Common myeloid progenitor, CD34-positive (primary cell): ENCODE measurements around the gene ARMH3.
"Not testable (repeated sequence)": the region's sequence is repeated elsewhere in the genome, so short reads cannot be mapped to it uniquely, and the experiment has no call there.

Experiments
- CTCF ChIA-PET: fragments of 350-600 bp; sonication (Branson Sonifier 250); formaldehyde crosslinking; loops from one replicate; lab custom pipeline; 2021; ENCODE audit warnings: antibody characterized with exemption; lab: Charles Lee
- POLR2A ChIA-PET: fragments of 350-600 bp; sonication (Branson Sonifier 250); formaldehyde crosslinking; loops from one replicate; lab custom pipeline; 2021; ENCODE audit warnings: antibody characterized with exemption; lab: Charles Lee
- DNase-seq, 3 donors: peaks; one replicate each; pipeline versions ENCODE4 v3.0.0 to v3.0.0-alpha.2; 2013
- H3K27ac ChIP-seq, 2 experiments: 1 replicate in 1 of 2; 2 replicates in 1 of 2; pipeline ENCODE4 v1.7.0; 2013; ENCODE audit warnings: inconsistent platforms in 2 of 2, low read length in 2 of 2, mild to moderate bottlenecking in 2 of 2, low read depth in 1 of 2, moderate library complexity in 1 of 2; ENCODE audit not compliant: severe bottlenecking in 2 of 2, insufficient read depth in 1 of 2, poor library complexity in 1 of 2
- H3K27me3 ChIP-seq, 5 experiments: replicated peaks in 2 of 5; 1 replicate in 3 of 5; 2 replicates in 2 of 5; pipeline versions ENCODE4 v1.6.1 to v1.7.0; 2013; ENCODE audit warnings: low read length in 4 of 5, mild to moderate bottlenecking in 2 of 5, moderate library complexity in 2 of 5, inconsistent platforms in 1 of 5; ENCODE audit not compliant: insufficient read depth in 5 of 5, control insufficient read depth in 4 of 5
- H3K36me3 ChIP-seq, 4 experiments: 1 replicate in 2 of 4; 2 replicates in 2 of 4; pipeline versions ENCODE4 v1.6.1 to v1.7.0; 2013; ENCODE audit warnings: low read length in 3 of 4, control low read depth in 1 of 4, mild to moderate bottlenecking in 1 of 4; ENCODE audit not compliant: control insufficient read depth in 4 of 4, insufficient read depth in 4 of 4
- H3K4me1 ChIP-seq, 4 experiments: 1 replicate in 3 of 4; 2 replicates in 1 of 4; pipeline versions ENCODE4 v1.6.1 to v1.7.1; 2013; ENCODE audit warnings: low read length in 3 of 4, mild to moderate bottlenecking in 3 of 4, control low read depth in 1 of 4, inconsistent platforms in 1 of 4, moderate library complexity in 1 of 4; ENCODE audit not compliant: control insufficient read depth in 4 of 4, insufficient read depth in 4 of 4; ENCODE audit errors: control extremely low read depth in 1 of 4
- H3K4me3 ChIP-seq, 7 experiments: 1 replicate in 4 of 7; 2 replicates in 3 of 7; pipeline versions ENCODE4 v1.5.1 to v1.7.0; 2013; ENCODE audit warnings: mild to moderate bottlenecking in 7 of 7, low read length in 6 of 7, moderate library complexity in 6 of 7, inconsistent platforms in 2 of 7, low read depth in 2 of 7, control low read depth in 1 of 7; ENCODE audit not compliant: insufficient read depth in 4 of 7, control insufficient read depth in 1 of 7; ENCODE audit errors: extremely low read depth in 1 of 7
- H3K9me3 ChIP-seq, 5 experiments: 1 replicate in 4 of 5; 2 replicates in 1 of 5; pipeline versions ENCODE4 v1.6.1 to v1.7.1; 2013; ENCODE audit warnings: low read length in 4 of 5, mild to moderate bottlenecking in 2 of 5, inconsistent platforms in 1 of 5, low read depth in 1 of 5, moderate library complexity in 1 of 5; ENCODE audit not compliant: control insufficient read depth in 4 of 5, insufficient read depth in 2 of 5; ENCODE audit errors: control extremely low read depth in 1 of 5
- WGBS: methylation state at CpG from one replicate; pipeline ENCODE4 v1.1.5; 2013; ENCODE audit not compliant: insufficient coverage; 5-methylcytosine and 5-hydroxymethylcytosine counted together

Gene ARMH3

GRCh38 chr10:102065561-102066398, 9.8 kb upstream of the ARMH3 start:
- ChIA-PET POLR2A (interaction anchor here (1.3 kb wide), 1 partner anchor 10 kb away, joined by 4 read pairs; the partner anchor contains the start of gene ARMH3), CTCF (interaction anchor here (0.9 to 2.3 kb wide), 8 partner anchors 10 to 56 kb away, joined by 3 to 9 read pairs (median 4); no protein-coding TSS in a partner anchor)
- Histone ChIP-seq H3K4me1 (peaks cover 3 to 42% (median 22%) of the 10 kb centered on the region in 4 experiments), H3K4me3 (peak overlapping the region; percentile 78 to 93 (median 89)), H3K36me3 (peaks cover 0 to 26% (median 12%) of the 10 kb centered on the region in 4 experiments), H3K27me3 (no peaks in the 10 kb centered on the region), H3K27ac (peak overlapping the region; percentile 66 to 85), H3K9me3 (no peaks in the 10 kb centered on the region)
- peak in 2 of 3 donors; percentile 14 to 33 for DNase-seq
- 19% methylated on average over 35 of the region's 63 CpGs for WGBS

GRCh38 chr10:102064868-102065560, 9.0 kb upstream of the ARMH3 start, which contains the start of gene HPS6:
Gene HPS6 (plus strand): TSS chr10:102065349. CDS start chr10:102065475, 126 bp downstream.
- ChIA-PET POLR2A (interaction anchor here (1.3 kb wide), 1 partner anchor 9 kb away, joined by 4 read pairs; the partner anchor contains the start of gene ARMH3), CTCF (interaction anchor here (0.9 to 1.6 kb wide), 5 partner anchors 15 to 55 kb away, joined by 3 to 8 read pairs (median 3); no protein-coding TSS in a partner anchor)
- peaks cover 0 to 26% (median 11%) of the 10 kb centered on the region in 4 experiments for H3K36me3 ChIP-seq
- H3K27ac ChIP-seq = peak within 1 kb of the TSS; percentile 66 to 85
- H3K9me3 ChIP-seq = no peaks in the 10 kb centered on the region
- peaks cover 3 to 42% (median 22%) of the 10 kb centered on the region in 4 experiments for H3K4me1 ChIP-seq
- DNase-seq = peak; percentile 89 to 95 (median 92)
- no peaks in the 10 kb centered on the region for H3K27me3 ChIP-seq
- H3K4me3 ChIP-seq = peak within 1 kb of the TSS; percentile 78 to 93 (median 89)
- under 1% methylated on average over 53 of the region's 61 CpGs for WGBS

GRCh38 chr10:102064503-102064867, 8.5 kb upstream of the ARMH3 start:
- peaks cover 3 to 41% (median 22%) of the 10 kb centered on the region in 4 experiments for H3K4me1 ChIP-seq
- no peaks in the 10 kb centered on the region for H3K27me3 ChIP-seq
- ChIA-PET POLR2A (interaction anchor here (1.3 kb wide), 1 partner anchor 9 kb away, joined by 4 read pairs; the partner anchor contains the start of gene ARMH3), CTCF (interaction anchor here (1.5 kb wide), 1 partner anchor 9 kb away, joined by 3 read pairs; no protein-coding TSS in a partner anchor)
- peaks cover 0 to 25% (median 10%) of the 10 kb centered on the region in 4 experiments for H3K36me3 ChIP-seq
- H3K27ac ChIP-seq = no peak overlapping the region
- no peaks in the 10 kb centered on the region for H3K9me3 ChIP-seq
- peak overlapping the region in 5 of 7 experiments; percentile 78 to 93 (median 89) for H3K4me3 ChIP-seq
- WGBS = no CpG with 5 or more reads among the region's 2 CpGs
- DNase-seq = peak in 1 of 3 donors; percentile 16

- H3K36me3 ChIP-seq = no peaks in the 10 kb centered on the region
- DNase-seq = no peak
- ChIA-PET CTCF (interaction anchor here (0.7 kb wide), 1 partner anchor 8 kb away, joined by 3 read pairs; no protein-coding TSS in a partner anchor), POLR2A (interaction anchor here (1.3 kb wide), 1 partner anchor 9 kb away, joined by 5 read pairs; no protein-coding TSS in a partner anchor)
- no peak overlapping the region for H3K4me3 ChIP-seq
- H3K4me1 ChIP-seq = peaks cover 0 to 16% (median 11%) of the 10 kb centered on the region in 4 experiments
- H3K27me3 ChIP-seq = no peaks in the 10 kb centered on the region
- H3K27ac ChIP-seq = no peak overlapping the region
- H3K9me3 ChIP-seq = no peaks in the 10 kb centered on the region
These were observed 4.0 kb upstream of the ARMH3 start for GRCh38 chr10:102059987-102060386.

GRCh38 chr10:102054881-102055646, 909 bp downstream of the ARMH3 start:
- ChIA-PET CTCF (interaction anchor here (0.7 to 3.9 kb wide), 5 partner anchors 13 to 216 kb away, joined by 3 to 17 read pairs (median 3); no protein-coding TSS in a partner anchor), POLR2A (interaction anchor here (1.2 to 1.3 kb wide), 2 partner anchors 10 to 12 kb away, joined by 3 to 4 read pairs; partner anchors contain the start of gene HPS6)
- not testable (repeated sequence) for H3K36me3 ChIP-seq, H3K27me3 ChIP-seq, H3K9me3 ChIP-seq
- Histone ChIP-seq H3K27ac (peak overlapping the region; percentile 74 to 89), H3K4me1 (peaks cover 0 to 27% (median 13%) of the 10 kb centered on the region in 4 experiments), H3K4me3 (peak overlapping the region; percentile 80 to 97 (median 94))
- DNase-seq = peak in 2 of 3 donors; percentile 58 to 68
- WGBS = 55% methylated on average over 7 of the region's 34 CpGs

GRCh38 chr10:102046095-102046494, 9.9 kb downstream of the ARMH3 start:
- no peaks in the 10 kb centered on the region for H3K9me3 ChIP-seq
- no peak overlapping the region for H3K4me3 ChIP-seq
- ChIA-PET CTCF (interaction anchor here (1.4 to 1.5 kb wide), 2 partner anchors 8 to 65 kb away, joined by 3 read pairs; no protein-coding TSS in a partner anchor), POLR2A (no interaction called here)
- peaks cover 0 to 4% (median 1%) of the 10 kb centered on the region in 4 experiments for H3K4me1 ChIP-seq
- H3K27me3 ChIP-seq = no peaks in the 10 kb centered on the region
- WGBS = no CpG with 5 or more reads among the region's 2 CpGs
- H3K27ac ChIP-seq = no peak overlapping the region
- DNase-seq = no peak
- H3K36me3 ChIP-seq = no peaks in the 10 kb centered on the region
